ENCODE data around the gene KIF1B. TPM values are rescaled to one million over a fixed set of nuclear protein-coding genes. Genes with fewer than 3 reads are reported as not detected.

KIF1B gene
- total and polyA plus RNA-seq, 10 of the 15 experiments (the other 5 are each of a cell fraction or from before 2014, with no cell fraction given), result 2.1 to 16.5 (median 8.7) TPM

DNA sequence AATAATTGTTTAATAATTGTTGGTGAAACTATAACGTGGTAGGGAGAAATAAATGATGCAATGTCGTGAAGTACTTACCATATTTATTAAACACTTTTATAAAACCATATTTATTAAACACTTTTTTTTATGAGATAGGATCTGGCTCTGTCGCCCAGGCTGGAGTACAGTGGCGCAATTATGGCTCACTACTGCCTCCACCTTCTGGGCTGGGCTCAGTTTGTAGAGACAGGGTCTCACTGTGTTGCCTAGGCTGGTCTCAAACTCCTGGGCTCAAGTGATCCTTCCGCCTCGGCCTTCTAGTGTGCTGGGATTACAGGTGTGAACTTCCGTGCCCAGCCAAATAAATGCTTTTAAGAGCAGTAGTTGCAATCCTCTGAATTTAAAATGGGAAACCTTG is 112.5 kb downstream of the KIF1B start (continued):
- no peak for TF ChIP-seq GABPA (IDR thresholded peaks at IDR 0.05; ENCODE audit: low read depth)
- TF ChIP-seq STAT3 (IDR thresholded peaks at IDR 0.05; ENCODE audit: low read depth, low read length), result no peak
- TF ChIP-seq, protein P1, sequence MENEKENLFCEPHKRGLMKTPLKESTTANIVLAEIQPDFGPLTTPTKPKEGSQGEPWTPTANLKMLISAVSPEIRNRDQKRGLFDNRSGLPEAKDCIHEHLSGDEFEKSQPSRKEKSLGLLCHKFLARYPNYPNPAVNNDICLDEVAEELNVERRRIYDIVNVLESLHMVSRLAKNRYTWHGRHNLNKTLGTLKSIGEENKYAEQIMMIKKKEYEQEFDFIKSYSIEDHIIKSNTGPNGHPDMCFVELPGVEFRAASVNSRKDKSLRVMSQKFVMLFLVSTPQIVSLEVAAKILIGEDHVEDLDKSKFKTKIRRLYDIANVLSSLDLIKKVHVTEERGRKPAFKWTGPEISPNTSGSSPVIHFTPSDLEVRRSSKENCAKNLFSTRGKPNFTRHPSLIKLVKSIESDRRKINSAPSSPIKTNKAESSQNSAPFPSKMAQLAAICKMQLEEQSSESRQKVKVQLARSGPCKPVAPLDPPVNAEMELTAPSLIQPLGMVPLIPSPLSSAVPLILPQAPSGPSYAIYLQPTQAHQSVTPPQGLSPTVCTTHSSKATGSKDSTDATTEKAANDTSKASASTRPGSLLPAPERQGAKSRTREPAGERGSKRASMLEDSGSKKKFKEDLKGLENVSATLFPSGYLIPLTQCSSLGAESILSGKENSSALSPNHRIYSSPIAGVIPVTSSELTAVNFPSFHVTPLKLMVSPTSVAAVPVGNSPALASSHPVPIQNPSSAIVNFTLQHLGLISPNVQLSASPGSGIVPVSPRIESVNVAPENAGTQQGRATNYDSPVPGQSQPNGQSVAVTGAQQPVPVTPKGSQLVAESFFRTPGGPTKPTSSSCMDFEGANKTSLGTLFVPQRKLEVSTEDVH (IDR thresholded peaks at IDR 0.05; ENCODE audit: low read depth, partially characterized antibody), result no peak

DNA sequence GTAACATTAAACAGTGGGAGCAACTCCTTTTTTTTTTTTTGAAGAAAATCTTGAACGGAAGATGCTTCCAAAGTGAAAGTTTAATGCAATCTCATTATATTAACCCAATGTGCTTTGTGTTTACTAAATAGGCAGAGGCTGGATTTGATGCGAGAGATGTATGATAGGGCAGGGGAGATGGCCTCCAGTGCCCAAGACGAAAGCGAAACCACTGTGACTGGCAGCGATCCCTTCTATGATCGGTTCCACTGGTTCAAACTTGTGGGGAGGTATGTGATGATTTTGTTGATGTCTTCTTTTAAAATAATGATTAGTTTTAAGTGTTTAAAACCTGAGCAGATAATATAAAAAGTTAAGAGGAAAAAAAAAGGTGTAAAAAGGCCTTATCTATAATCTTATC is 114.3 kb downstream of the KIF1B start:
- H3K9me3 ChIP-seq (replicated peaks; ENCODE audit: control insufficient read depth, insufficient read depth, low read length), result no peaks in the 10 kb centered on the region
- WGBS (ENCODE audit: insufficient coverage, insufficient replicate concordance, low lambda C conversion rate, missing lambda C conversion rate), result over 99% methylated on average over 6 of the region's 6 CpGs
- no peak overlapping the region for H3K27ac ChIP-seq (ENCODE audit: control insufficient read depth, insufficient read depth)
- H4K20me1 ChIP-seq (ENCODE audit: control insufficient read depth, insufficient read depth), result no peaks in the 10 kb centered on the region
- H3K4me3 ChIP-seq, result no peak overlapping the region
- H3K4me1 ChIP-seq (ENCODE audit: control insufficient read depth, insufficient read depth, low read length), result no peaks in the 10 kb centered on the region
- FAIRE-seq (no peak), DNase-seq (ENCODE audit: low read depth, low spot score) (no peak), ATAC-seq (no peak)
- H3K27me3 ChIP-seq (replicated peaks in 1 of 2; ENCODE audit: control insufficient read depth in 2 of 2, insufficient read depth in 2 of 2, low read length in 1 of 2), result no peaks in the 10 kb centered on the region
- BruUV-seq (replicated peaks), result no TSS peak
- no peak overlapping the region for H3K4me2 ChIP-seq (ENCODE audit: control insufficient read depth, insufficient read depth)
- ChIA-PET SMC1A (ENCODE audit: uncharacterized antibody, unreplicated experiment) (interaction anchor here (0.7 to 2.8 kb wide), 2 partner anchors 56 to 115 kb away, joined by 3 to 10 read pairs; no protein-coding TSS in a partner anchor), POLR2A (no interaction called here), RAD21 (ENCODE audit: unreplicated experiment) (no interaction called here), CTCF (interaction anchor here (1.3 kb wide), 1 partner anchor 114 kb away, joined by 4 read pairs; the partner anchor contains the start of gene KIF1B)
- in situ Hi-C loops (cut with MboI), result no loop called here
- no peaks in the 10 kb centered on the region for H3K79me2 ChIP-seq (ENCODE audit: control insufficient read depth, insufficient read depth, low read length)
- intact Hi-C loops (cut with micrococcal nuclease; ENCODE audit: unreplicated experiment), result no loop called here
- H2AFZ ChIP-seq (ENCODE audit: control insufficient read depth, low read depth, low read length), result no peak overlapping the region
- no peaks in the 10 kb centered on the region; a peak in 2 of 4 replicates for H3K36me3 ChIP-seq (ENCODE audit: control insufficient read depth in 2 of 2, insufficient read depth in 2 of 2, low read length in 1 of 2)
- H3K9ac ChIP-seq (ENCODE audit: control insufficient read depth, insufficient read depth, low read length), result no peak overlapping the region
- TF ChIP-seq HCFC1 (IDR thresholded peaks at IDR 0.05; ENCODE audit: low read length) (no peak), TBL1XR1 (IDR thresholded peaks at IDR 0.05; ENCODE audit: low read depth, low read length) (no peak), JUNB (IDR thresholded peaks at IDR 0.05) (no peak), BRCA1 (IDR thresholded peaks at IDR 0.05; ENCODE audit: low read depth, low read length) (no peak), PAX5 (IDR thresholded peaks at IDR 0.05; ENCODE audit: borderline replicate concordance, low read depth, low read length) (no peak), MYC (IDR thresholded peaks at IDR 0.05; ENCODE audit: insufficient read depth, insufficient read length, insufficient replicate concordance, low read length, severe bottlenecking) (no peak), SPI1 (IDR thresholded peaks at IDR 0.05; ENCODE audit: borderline replicate concordance, insufficient read depth, low read depth, low read length) (no peak), ZSCAN29 (IDR thresholded peaks at IDR 0.05) (no peak), ATF7 (IDR thresholded peaks at IDR 0.05; ENCODE audit: low read depth) (no peak), YBX1 (IDR thresholded peaks at IDR 0.05) (no peak), RBBP5 (conservative IDR thresholded peaks at IDR 0.05) (no peak)
- TF ChIP-seq, protein P2, sequence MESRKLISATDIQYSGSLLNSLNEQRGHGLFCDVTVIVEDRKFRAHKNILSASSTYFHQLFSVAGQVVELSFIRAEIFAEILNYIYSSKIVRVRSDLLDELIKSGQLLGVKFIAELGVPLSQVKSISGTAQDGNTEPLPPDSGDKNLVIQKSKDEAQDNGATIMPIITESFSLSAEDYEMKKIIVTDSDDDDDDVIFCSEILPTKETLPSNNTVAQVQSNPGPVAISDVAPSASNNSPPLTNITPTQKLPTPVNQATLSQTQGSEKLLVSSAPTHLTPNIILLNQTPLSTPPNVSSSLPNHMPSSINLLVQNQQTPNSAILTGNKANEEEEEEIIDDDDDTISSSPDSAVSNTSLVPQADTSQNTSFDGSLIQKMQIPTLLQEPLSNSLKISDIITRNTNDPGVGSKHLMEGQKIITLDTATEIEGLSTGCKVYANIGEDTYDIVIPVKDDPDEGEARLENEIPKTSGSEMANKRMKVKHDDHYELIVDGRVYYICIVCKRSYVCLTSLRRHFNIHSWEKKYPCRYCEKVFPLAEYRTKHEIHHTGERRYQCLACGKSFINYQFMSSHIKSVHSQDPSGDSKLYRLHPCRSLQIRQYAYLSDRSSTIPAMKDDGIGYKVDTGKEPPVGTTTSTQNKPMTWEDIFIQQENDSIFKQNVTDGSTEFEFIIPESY (IDR thresholded peaks at IDR 0.05), result no peak
- TF ChIP-seq, protein P3, sequence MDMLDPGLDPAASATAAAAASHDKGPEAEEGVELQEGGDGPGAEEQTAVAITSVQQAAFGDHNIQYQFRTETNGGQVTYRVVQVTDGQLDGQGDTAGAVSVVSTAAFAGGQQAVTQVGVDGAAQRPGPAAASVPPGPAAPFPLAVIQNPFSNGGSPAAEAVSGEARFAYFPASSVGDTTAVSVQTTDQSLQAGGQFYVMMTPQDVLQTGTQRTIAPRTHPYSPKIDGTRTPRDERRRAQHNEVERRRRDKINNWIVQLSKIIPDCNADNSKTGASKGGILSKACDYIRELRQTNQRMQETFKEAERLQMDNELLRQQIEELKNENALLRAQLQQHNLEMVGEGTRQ (IDR thresholded peaks at IDR 0.05; ENCODE audit: borderline replicate concordance, low read depth, low read length), result no peak
- TF ChIP-seq, protein P4, sequence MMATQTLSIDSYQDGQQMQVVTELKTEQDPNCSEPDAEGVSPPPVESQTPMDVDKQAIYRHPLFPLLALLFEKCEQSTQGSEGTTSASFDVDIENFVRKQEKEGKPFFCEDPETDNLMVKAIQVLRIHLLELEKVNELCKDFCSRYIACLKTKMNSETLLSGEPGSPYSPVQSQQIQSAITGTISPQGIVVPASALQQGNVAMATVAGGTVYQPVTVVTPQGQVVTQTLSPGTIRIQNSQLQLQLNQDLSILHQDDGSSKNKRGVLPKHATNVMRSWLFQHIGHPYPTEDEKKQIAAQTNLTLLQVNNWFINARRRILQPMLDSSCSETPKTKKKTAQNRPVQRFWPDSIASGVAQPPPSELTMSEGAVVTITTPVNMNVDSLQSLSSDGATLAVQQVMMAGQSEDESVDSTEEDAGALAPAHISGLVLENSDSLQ (IDR thresholded peaks at IDR 0.05), result no peak
